Muscle layer of colon (tissue), 2 donors: ENCODE data around the gene KCNMA1.

ENCODE experiments used
- H3K27ac ChIP-seq: one replicate; pipeline ENCODE4 v1.7.0; 2013; ENCODE audit warnings: low read depth, mild to moderate bottlenecking, low read length, moderate library complexity
- H3K27me3 ChIP-seq, 2 donors: one replicate each; pipeline ENCODE4 v1.7.0; 2013; ENCODE audit warnings: low read length in 2 of 2, mild to moderate bottlenecking in 2 of 2; ENCODE audit not compliant: insufficient read depth in 2 of 2, control insufficient read depth in 1 of 2
- H3K36me3 ChIP-seq: one replicate; pipeline ENCODE4 v1.7.0; 2013; ENCODE audit warnings: mild to moderate bottlenecking, low read length; ENCODE audit not compliant: insufficient read depth
- H3K4me1 ChIP-seq: one replicate; pipeline ENCODE4 v1.7.0; 2013; ENCODE audit warnings: mild to moderate bottlenecking, low read length; ENCODE audit not compliant: insufficient read depth
- H3K4me3 ChIP-seq, 2 donors: one replicate each; pipeline ENCODE4 v1.7.0; 2013; ENCODE audit warnings: low read length in 2 of 2, low read depth in 1 of 2, mild to moderate bottlenecking in 1 of 2, moderate library complexity in 1 of 2
- H3K9ac ChIP-seq: one replicate; pipeline ENCODE4 v1.7.0; 2013; ENCODE audit warnings: low read length
- H3K9me3 ChIP-seq: one replicate; pipeline ENCODE4 v1.7.0; 2013; ENCODE audit warnings: mild to moderate bottlenecking, low read length
- donor health status: abdominal sarcoma.
- donor health status: Adenocarcinoma of cecum.

The KCNMA1 gene

DNA sequence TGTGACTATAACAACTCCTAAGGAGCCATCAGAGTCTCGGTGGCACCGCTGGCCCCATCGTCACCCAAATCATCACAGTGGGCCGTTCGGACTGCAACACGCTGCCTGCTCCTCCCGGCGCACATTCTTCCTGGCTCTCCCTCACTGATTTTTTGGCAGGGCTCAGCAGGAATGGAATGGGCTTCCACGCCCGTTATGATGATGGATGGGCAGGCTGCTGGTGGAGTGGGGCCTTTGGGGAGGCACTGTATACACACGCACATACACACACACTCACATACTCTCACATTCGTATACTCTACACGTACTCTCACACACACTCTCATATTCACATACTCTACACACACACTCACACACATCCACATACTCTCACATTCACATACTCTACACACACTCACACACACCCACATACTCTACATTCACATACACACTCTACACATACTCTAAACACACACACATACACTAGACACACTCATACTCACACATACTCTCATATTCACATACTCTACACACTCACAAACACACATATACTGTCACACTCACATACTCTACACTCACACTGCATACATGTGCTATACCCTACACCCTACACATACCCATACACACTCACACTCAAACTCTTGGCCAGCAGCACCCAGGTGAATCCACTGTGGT lies 99.8 kb downstream of the KCNMA1 start:
- Histone ChIP-seq H3K4me3 (no peak overlapping the region), H3K9ac (peak overlapping the region; percentile 0), H3K9me3 (no peaks in the 10 kb centered on the region), H3K27me3 (no peaks in the 10 kb centered on the region), H3K4me1 (peaks cover 56% of the 10 kb centered on the region), H3K27ac (peak overlapping the region; percentile 36), H3K36me3 (no peaks in the 10 kb centered on the region)

DNA sequence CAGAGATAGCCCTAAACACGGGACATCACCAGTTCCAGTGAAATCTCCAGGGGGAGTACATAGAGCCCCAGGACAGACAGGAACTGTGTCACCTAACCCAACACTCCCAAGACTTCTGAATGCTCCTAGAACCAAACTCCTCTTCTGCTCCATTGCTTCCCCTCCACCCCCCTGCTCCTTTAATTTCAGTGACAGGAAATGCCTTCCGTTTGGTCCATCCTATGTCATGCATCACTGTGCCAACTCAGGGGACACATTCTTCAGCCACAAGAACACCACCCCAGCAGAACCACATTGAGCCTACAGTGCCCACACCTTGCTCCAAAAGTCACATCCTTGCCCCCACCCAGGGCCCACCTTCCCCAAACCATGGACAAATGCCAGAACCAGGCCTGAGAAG lies 100.5 kb downstream of the KCNMA1 start:
- no peaks in the 10 kb centered on the region for H3K27me3 ChIP-seq
- peak overlapping the region; percentile 0 for H3K9ac ChIP-seq
- H3K36me3 ChIP-seq, result no peaks in the 10 kb centered on the region
- peak overlapping the region; percentile 36 for H3K27ac ChIP-seq
- no peak overlapping the region for H3K4me3 ChIP-seq
- peaks cover 64% of the 10 kb centered on the region for H3K4me1 ChIP-seq
- H3K9me3 ChIP-seq, result no peaks in the 10 kb centered on the region

- Histone ChIP-seq H3K27me3 (no peaks in the 10 kb centered on the region), H3K4me3 (no peak overlapping the region), H3K9ac (no peak overlapping the region), H3K9me3 (no peaks in the 10 kb centered on the region), H3K27ac (peak overlapping the region; percentile 30), H3K36me3 (no peaks in the 10 kb centered on the region), H3K4me1 (peaks cover 74% of the 10 kb centered on the region)
Measured at GRCh38 chr10:77533887-77534278, 103.7 kb downstream of the KCNMA1 start.

DNA sequence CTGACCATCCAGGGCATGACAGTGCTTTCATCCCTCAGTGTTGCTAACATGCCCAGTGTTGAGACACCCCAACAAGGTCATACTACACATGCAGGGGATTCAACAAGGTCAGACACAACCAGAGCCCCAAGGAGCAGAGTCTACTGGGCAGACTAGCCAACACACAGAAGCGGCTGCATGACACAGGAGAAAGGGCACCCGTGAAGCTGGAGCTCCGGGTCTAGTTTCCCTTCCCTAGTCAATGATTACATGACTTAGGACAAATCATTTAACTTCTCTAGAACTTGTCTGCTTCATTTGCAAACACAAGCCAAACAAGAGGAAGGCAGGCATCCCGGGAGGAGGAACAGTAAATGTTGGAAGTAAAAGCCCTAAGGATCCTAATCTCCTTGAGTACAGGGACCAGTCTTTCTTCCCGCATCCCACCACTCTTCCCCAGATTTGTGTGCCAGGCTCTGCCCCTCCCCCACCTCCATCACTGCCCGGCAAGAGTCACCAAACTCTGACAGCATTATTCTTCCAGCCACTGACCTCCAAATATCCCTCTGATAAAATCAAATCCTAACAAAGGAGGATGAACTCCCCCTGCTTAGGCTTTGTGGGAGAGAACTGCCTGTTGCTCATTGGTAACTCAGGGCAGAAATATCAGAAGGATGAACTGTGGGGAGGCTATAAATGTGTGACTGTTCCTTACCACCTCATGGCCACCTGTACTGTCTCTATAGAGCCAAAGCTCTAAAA lies 104.3 kb downstream of the KCNMA1 start:
- Histone ChIP-seq H3K36me3 (no peaks in the 10 kb centered on the region), H3K27me3 (no peaks in the 10 kb centered on the region), H3K4me1 (peaks cover 68% of the 10 kb centered on the region), H3K27ac (peak overlapping the region; percentile 30), H3K9ac (no peak overlapping the region), H3K9me3 (no peaks in the 10 kb centered on the region), H3K4me3 (no peak overlapping the region)

- Histone ChIP-seq H3K9ac (no peak overlapping the region), H3K27me3 (no peaks in the 10 kb centered on the region), H3K4me3 (no peak overlapping the region), H3K4me1 (peaks cover 66% of the 10 kb centered on the region), H3K9me3 (no peaks in the 10 kb centered on the region), H3K27ac (no peak overlapping the region), H3K36me3 (no peaks in the 10 kb centered on the region)
Measured at GRCh38 chr10:77532068-77532467, 105.5 kb downstream of the KCNMA1 start.

DNA sequence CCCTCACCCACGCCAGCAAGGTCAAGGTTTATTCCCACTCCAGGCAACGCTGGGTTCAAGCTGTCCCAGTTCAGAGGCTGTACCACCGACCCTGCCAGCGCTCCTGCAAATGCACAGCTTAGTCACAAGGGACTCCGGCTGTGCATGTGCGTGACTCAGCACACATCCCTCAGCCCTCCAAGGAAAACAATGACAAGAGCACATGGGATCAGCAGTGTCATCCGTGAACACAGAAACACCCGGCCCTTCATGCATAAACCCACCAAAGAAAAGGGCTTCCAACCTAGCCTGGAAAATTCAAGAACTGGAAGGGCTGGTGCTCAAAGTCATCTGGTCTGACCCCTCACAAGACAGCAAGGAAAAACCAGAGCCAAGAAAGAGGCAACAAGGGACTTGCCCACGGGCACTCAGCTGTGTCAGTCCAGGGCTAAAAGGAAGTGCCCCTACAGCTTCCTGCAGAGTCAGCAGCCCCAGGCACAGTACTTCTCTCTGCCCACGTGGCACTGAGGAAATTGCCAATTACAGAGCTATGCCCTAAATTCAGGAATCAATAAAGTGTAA lies 106.1 kb downstream of the KCNMA1 start:
- Histone ChIP-seq H3K9ac (no peak overlapping the region), H3K27me3 (no peaks in the 10 kb centered on the region), H3K9me3 (no peaks in the 10 kb centered on the region), H3K4me1 (peaks cover 70% of the 10 kb centered on the region), H3K27ac (peak overlapping the region; percentile 43), H3K4me3 (peak overlapping the region in 1 of 2 donors; percentile 2), H3K36me3 (no peaks in the 10 kb centered on the region)

- no peaks in the 10 kb centered on the region for H3K9me3 ChIP-seq
- peaks cover 80% of the 10 kb centered on the region for H3K4me1 ChIP-seq
- H3K27ac ChIP-seq, result no peak overlapping the region
- no peaks in the 10 kb centered on the region for H3K27me3 ChIP-seq
- H3K4me3 ChIP-seq, result no peak overlapping the region
- H3K9ac ChIP-seq, result no peak overlapping the region
- no peaks in the 10 kb centered on the region for H3K36me3 ChIP-seq
Measured at GRCh38 chr10:77530011-77530410, 107.6 kb downstream of the KCNMA1 start.

DNA sequence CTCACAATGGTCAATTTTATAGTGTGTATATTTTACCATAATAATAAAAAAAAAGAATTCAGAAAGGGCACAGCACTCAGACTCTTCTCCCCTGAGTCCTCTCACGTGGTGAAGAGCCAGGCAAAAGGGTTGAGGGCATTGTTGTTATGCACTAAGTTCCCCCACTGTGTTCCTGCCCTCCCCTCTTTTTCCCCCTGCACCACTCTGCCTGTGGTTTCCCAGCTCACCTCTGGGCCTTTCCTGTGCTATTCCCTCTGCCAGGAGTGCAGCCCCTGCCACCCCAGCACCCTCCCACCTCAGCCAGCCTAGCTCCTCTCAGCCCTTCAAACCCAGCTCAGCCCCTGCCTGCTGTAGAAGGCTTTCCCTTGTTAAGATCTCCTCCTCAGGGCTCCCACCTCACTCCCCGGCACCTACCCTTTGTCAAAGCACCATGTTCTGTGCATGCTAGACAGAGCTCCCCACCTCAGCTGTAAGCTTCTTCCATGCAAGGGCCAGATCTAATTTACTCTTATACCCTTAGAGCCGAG lies 108.5 kb downstream of the KCNMA1 start:
- no peak overlapping the region for H3K27ac ChIP-seq
- H3K9ac ChIP-seq, result no peak overlapping the region
- no peaks in the 10 kb centered on the region for H3K36me3 ChIP-seq
- H3K4me3 ChIP-seq, result no peak overlapping the region
- no peaks in the 10 kb centered on the region for H3K27me3 ChIP-seq
- no peaks in the 10 kb centered on the region for H3K9me3 ChIP-seq
- H3K4me1 ChIP-seq, result peaks cover 80% of the 10 kb centered on the region

- Histone ChIP-seq H3K36me3 (no peaks in the 10 kb centered on the region), H3K27ac (no peak overlapping the region), H3K9me3 (no peaks in the 10 kb centered on the region), H3K4me1 (peaks cover 75% of the 10 kb centered on the region), H3K27me3 (no peaks in the 10 kb centered on the region), H3K9ac (no peak overlapping the region), H3K4me3 (no peak overlapping the region)
Measured at GRCh38 chr10:77527839-77528238, 109.8 kb downstream of the KCNMA1 start.

GRCh38 chr10:77526868-77527617 lies 110.6 kb downstream of the KCNMA1 start:
- no peak overlapping the region for H3K4me3 ChIP-seq
- H3K4me1 ChIP-seq, result peaks cover 67% of the 10 kb centered on the region
- H3K27ac ChIP-seq, result peak overlapping the region; percentile 71

DNA sequence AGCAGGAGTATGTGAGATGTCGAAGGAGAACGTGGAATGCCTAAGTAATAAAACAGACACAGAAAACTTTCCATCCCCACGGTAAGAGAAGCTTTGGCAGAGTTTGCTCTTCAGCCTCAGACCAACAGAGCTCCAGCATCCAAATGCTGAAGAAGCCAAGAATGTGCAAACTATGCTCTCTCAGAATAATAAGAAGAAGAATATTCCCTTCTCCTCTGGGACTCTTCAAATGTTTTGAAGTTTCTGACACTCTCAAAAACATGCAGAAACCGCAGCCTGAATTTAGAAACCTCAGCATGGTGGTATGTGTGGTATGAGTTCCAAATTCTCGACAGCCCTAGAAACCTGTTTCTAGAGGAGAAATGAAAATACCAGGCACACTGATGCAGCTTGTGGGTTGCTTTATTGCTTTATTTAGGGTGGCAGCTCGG lies 113.3 kb downstream of the KCNMA1 start:
- peaks cover 43% of the 10 kb centered on the region for H3K4me1 ChIP-seq
- no peaks in the 10 kb centered on the region for H3K9me3 ChIP-seq
- H3K4me3 ChIP-seq, result no peak overlapping the region
- no peak overlapping the region for H3K9ac ChIP-seq
- peak overlapping the region; percentile 39 for H3K27ac ChIP-seq
- no peaks in the 10 kb centered on the region for H3K36me3 ChIP-seq
- no peaks in the 10 kb centered on the region for H3K27me3 ChIP-seq

More at GRCh38 chr10:77526868-77527617, 110.6 kb downstream of the KCNMA1 start:
- no peaks in the 10 kb centered on the region for H3K27me3 ChIP-seq
- no peaks in the 10 kb centered on the region for H3K9me3 ChIP-seq
- H3K36me3 ChIP-seq, result no peaks in the 10 kb centered on the region
- no peak overlapping the region for H3K9ac ChIP-seq
